ENCODE measurements around the gene NOL6.

DNA sequence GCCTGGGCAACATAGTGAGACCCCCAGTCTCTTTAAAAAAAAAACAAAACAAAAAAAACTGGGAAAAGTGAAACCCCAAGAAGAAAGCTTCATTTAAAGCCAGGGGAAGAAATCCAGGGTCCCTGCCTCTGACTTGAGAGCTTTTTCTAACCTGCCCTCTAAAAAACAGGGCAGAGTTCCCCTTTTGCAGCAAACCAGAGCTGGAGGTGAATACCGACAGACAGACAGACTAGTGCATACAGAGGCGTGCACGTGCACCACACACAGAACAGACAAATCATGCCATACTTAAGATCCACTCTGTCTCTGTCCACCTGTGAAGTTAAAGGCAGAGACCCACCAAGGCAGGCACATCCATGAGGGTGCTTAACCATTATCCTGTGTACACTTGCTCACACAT lies 14.6 kb downstream of the NOL6 start:
- TF ChIP-seq, protein P1, sequence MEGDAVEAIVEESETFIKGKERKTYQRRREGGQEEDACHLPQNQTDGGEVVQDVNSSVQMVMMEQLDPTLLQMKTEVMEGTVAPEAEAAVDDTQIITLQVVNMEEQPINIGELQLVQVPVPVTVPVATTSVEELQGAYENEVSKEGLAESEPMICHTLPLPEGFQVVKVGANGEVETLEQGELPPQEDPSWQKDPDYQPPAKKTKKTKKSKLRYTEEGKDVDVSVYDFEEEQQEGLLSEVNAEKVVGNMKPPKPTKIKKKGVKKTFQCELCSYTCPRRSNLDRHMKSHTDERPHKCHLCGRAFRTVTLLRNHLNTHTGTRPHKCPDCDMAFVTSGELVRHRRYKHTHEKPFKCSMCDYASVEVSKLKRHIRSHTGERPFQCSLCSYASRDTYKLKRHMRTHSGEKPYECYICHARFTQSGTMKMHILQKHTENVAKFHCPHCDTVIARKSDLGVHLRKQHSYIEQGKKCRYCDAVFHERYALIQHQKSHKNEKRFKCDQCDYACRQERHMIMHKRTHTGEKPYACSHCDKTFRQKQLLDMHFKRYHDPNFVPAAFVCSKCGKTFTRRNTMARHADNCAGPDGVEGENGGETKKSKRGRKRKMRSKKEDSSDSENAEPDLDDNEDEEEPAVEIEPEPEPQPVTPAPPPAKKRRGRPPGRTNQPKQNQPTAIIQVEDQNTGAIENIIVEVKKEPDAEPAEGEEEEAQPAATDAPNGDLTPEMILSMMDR (IDR thresholded peaks at IDR 0.05): no peak
- TF ChIP-seq ZFX (IDR thresholded peaks at IDR 0.05; ENCODE audit: borderline replicate concordance): no peak

Measured in 22Rv1 (cell line).